Measurements from ENCODE around the gene ZNF716.
"Not testable (repeated sequence)": the region's sequence is repeated elsewhere in the genome, so short reads cannot be mapped to it uniquely, and the experiment has no call there.

ZNF716 gene

GRCh38 chr7:57426629-57427003 lies 23.4 kb upstream of the ZNF716 start:
- DNase-seq: no peak

GRCh38 chr7:57427146-57427545 lies 22.8 kb upstream of the ZNF716 start:
- DNase-seq: no peak

GRCh38 chr7:57427594-57427993 lies 22.4 kb upstream of the ZNF716 start:
- DNase-seq: no peak

GRCh38 chr7:57432583-57432982 lies 17.4 kb upstream of the ZNF716 start:
- no peak for DNase-seq

- no peak for DNase-seq
Observed at GRCh38 chr7:57437581-57437980, 12.4 kb upstream of the ZNF716 start.

- no peak for DNase-seq
Observed at GRCh38 chr7:57438244-57438643, 11.7 kb upstream of the ZNF716 start.

- DNase-seq: no peak
Observed at GRCh38 chr7:57443567-57443966, 6.4 kb upstream of the ZNF716 start.

- not testable (repeated sequence) for DNase-seq
Observed at GRCh38 chr7:57469186-57469828, 19.3 kb downstream of the ZNF716 start.

- DNase-seq: not testable (repeated sequence)
Observed at GRCh38 chr7:57480304-57480703, 30.3 kb downstream of the ZNF716 start.

- not testable (repeated sequence) for DNase-seq
Observed at GRCh38 chr7:57485022-57485421, 35.0 kb downstream of the ZNF716 start.

- DNase-seq: no peak
Observed at GRCh38 chr7:57487957-57488356, 38.0 kb downstream of the ZNF716 start.

- DNase-seq: not testable (repeated sequence)
Observed at GRCh38 chr7:57495111-57495510, 45.1 kb downstream of the ZNF716 start.

- no peak for DNase-seq
Observed at GRCh38 chr7:57496395-57496794, 46.4 kb downstream of the ZNF716 start.

GRCh38 chr7:57505176-57505575 lies 55.2 kb downstream of the ZNF716 start:
- no peak for DNase-seq

Data from activated CD8-positive, alpha-beta memory T cell treated with anti-CD3 and anti-CD28 coated beads, Interleukin-2, amount 50 U/mL, for 48 hours (primary cell).